Activated naive CD4-positive, alpha-beta T cell treated with anti-CD3 and anti-CD28 coated beads, Interleukin-2, amount 50 U/mL, for 24 hours (primary cell): ENCODE measurements around the gene CD37.

Source experiments
- H3K27ac Mint-ChIP-seq: one replicate; pipeline ENCODE4 v1.8.0; 2021; ENCODE audit warnings: mild to moderate bottlenecking, mixed read lengths
- H3K27me3 Mint-ChIP-seq: one replicate; pipeline ENCODE4 v1.8.0; 2021; ENCODE audit warnings: mixed read lengths
- H3K36me3 Mint-ChIP-seq: one replicate; pipeline ENCODE4 v1.8.0; 2021; ENCODE audit warnings: mixed read lengths
- H3K4me1 Mint-ChIP-seq: one replicate; pipeline ENCODE4 v1.8.0; 2021; ENCODE audit warnings: mixed read lengths
- H3K4me3 Mint-ChIP-seq: one replicate; pipeline ENCODE4 v1.8.0; 2021; ENCODE audit warnings: mild to moderate bottlenecking, mixed read lengths
- H3K9me3 Mint-ChIP-seq: one replicate; pipeline ENCODE4 v1.8.0; 2021; ENCODE audit warnings: mixed read lengths

The CD37 gene

GRCh38 chr19:49338023-49338677 lies 2.9 kb downstream of the CD37 start:
- peaks cover 3% of the 10 kb centered on the region for H3K36me3 Mint-ChIP-seq
- H3K27ac Mint-ChIP-seq: no peak overlapping the region
- H3K4me3 Mint-ChIP-seq: peak overlapping the region; percentile 57
- H3K9me3 Mint-ChIP-seq: no peaks in the 10 kb centered on the region
- H3K4me1 Mint-ChIP-seq: peaks cover 71% of the 10 kb centered on the region
- no peaks in the 10 kb centered on the region for H3K27me3 Mint-ChIP-seq

- peaks cover 64% of the 10 kb centered on the region for H3K4me1 Mint-ChIP-seq
- no peaks in the 10 kb centered on the region for H3K9me3 Mint-ChIP-seq
- H3K36me3 Mint-ChIP-seq: peaks cover 3% of the 10 kb centered on the region
- peak overlapping the region; percentile 23 for H3K27ac Mint-ChIP-seq
- peak overlapping the region; percentile 57 for H3K4me3 Mint-ChIP-seq
- no peaks in the 10 kb centered on the region for H3K27me3 Mint-ChIP-seq
Observed at GRCh38 chr19:49338691-49339300, 3.6 kb downstream of the CD37 start.

- Mint-ChIP-seq H3K27ac (no peak overlapping the region), H3K9me3 (no peaks in the 10 kb centered on the region), H3K4me3 (no peak overlapping the region)
Observed at GRCh38 chr19:49339301-49340068, 4.3 kb downstream of the CD37 start.

GRCh38 chr19:49340069-49340864 lies 5.1 kb downstream of the CD37 start:
- peaks cover 3% of the 10 kb centered on the region for H3K36me3 Mint-ChIP-seq
- no peaks in the 10 kb centered on the region for H3K9me3 Mint-ChIP-seq
- H3K4me1 Mint-ChIP-seq: peaks cover 57% of the 10 kb centered on the region
- H3K4me3 Mint-ChIP-seq: no peak overlapping the region
- no peaks in the 10 kb centered on the region for H3K27me3 Mint-ChIP-seq
- H3K27ac Mint-ChIP-seq: peak overlapping the region; percentile 82

More at GRCh38 chr19:49339301-49340068, 4.3 kb downstream of the CD37 start:
- peaks cover 3% of the 10 kb centered on the region for H3K36me3 Mint-ChIP-seq
- H3K27me3 Mint-ChIP-seq: no peaks in the 10 kb centered on the region
- H3K4me1 Mint-ChIP-seq: peaks cover 58% of the 10 kb centered on the region

GRCh38 chr19:49340865-49341718 lies 5.9 kb downstream of the CD37 start:
- H3K4me3 Mint-ChIP-seq: no peak overlapping the region
- no peaks in the 10 kb centered on the region for H3K9me3 Mint-ChIP-seq
- H3K4me1 Mint-ChIP-seq: peaks cover 49% of the 10 kb centered on the region
- H3K27ac Mint-ChIP-seq: no peak overlapping the region
- H3K36me3 Mint-ChIP-seq: peaks cover 3% of the 10 kb centered on the region
- no peaks in the 10 kb centered on the region for H3K27me3 Mint-ChIP-seq

GRCh38 chr19:49342291-49342721 lies 7.1 kb downstream of the CD37 start:
- Mint-ChIP-seq H3K27ac (no peak overlapping the region), H3K4me1 (peaks cover 37% of the 10 kb centered on the region), H3K9me3 (no peaks in the 10 kb centered on the region), H3K4me3 (no peak overlapping the region), H3K27me3 (no peaks in the 10 kb centered on the region), H3K36me3 (peaks cover 3% of the 10 kb centered on the region)

GRCh38 chr19:49343123-49343522 lies 7.9 kb downstream of the CD37 start:
- Mint-ChIP-seq H3K27ac (no peak overlapping the region), H3K9me3 (no peaks in the 10 kb centered on the region), H3K36me3 (peaks cover 2% of the 10 kb centered on the region), H3K27me3 (no peaks in the 10 kb centered on the region), H3K4me1 (peaks cover 29% of the 10 kb centered on the region), H3K4me3 (no peak overlapping the region)

- Mint-ChIP-seq H3K4me1 (peaks cover 19% of the 10 kb centered on the region), H3K27ac (no peak overlapping the region), H3K27me3 (no peaks in the 10 kb centered on the region), H3K4me3 (no peak overlapping the region), H3K9me3 (no peaks in the 10 kb centered on the region), H3K36me3 (no peaks in the 10 kb centered on the region)
Observed at GRCh38 chr19:49344505-49345423, 9.6 kb downstream of the CD37 start.

- no peak overlapping the region for H3K27ac Mint-ChIP-seq
- no peaks in the 10 kb centered on the region for H3K27me3 Mint-ChIP-seq
- peaks cover 12% of the 10 kb centered on the region for H3K4me1 Mint-ChIP-seq
- no peak overlapping the region for H3K4me3 Mint-ChIP-seq
- no peaks in the 10 kb centered on the region for H3K36me3 Mint-ChIP-seq
- no peaks in the 10 kb centered on the region for H3K9me3 Mint-ChIP-seq
Observed at GRCh38 chr19:49347191-49347590, 12.0 kb downstream of the CD37 start.

GRCh38 chr19:49347835-49348234 lies 12.6 kb downstream of the CD37 start:
- no peaks in the 10 kb centered on the region for H3K36me3 Mint-ChIP-seq
- H3K27ac Mint-ChIP-seq: no peak overlapping the region
- H3K4me1 Mint-ChIP-seq: peaks cover 9% of the 10 kb centered on the region

GRCh38 chr19:49348305-49349189 lies 13.3 kb downstream of the CD37 start:
- no peak overlapping the region for H3K27ac Mint-ChIP-seq
- no peaks in the 10 kb centered on the region for H3K36me3 Mint-ChIP-seq
- H3K4me1 Mint-ChIP-seq: peaks cover 6% of the 10 kb centered on the region

More at GRCh38 chr19:49347835-49348234, 12.6 kb downstream of the CD37 start:
- Mint-ChIP-seq H3K9me3 (no peaks in the 10 kb centered on the region), H3K4me3 (no peak overlapping the region), H3K27me3 (no peaks in the 10 kb centered on the region)

GRCh38 chr19:49349567-49349966 lies 14.4 kb downstream of the CD37 start:
- no peaks in the 10 kb centered on the region for H3K9me3 Mint-ChIP-seq
- H3K27ac Mint-ChIP-seq: no peak overlapping the region
- H3K4me1 Mint-ChIP-seq: peaks cover 5% of the 10 kb centered on the region
- peaks cover 2% of the 10 kb centered on the region for H3K27me3 Mint-ChIP-seq
- no peaks in the 10 kb centered on the region for H3K36me3 Mint-ChIP-seq
- no peak overlapping the region for H3K4me3 Mint-ChIP-seq

More at GRCh38 chr19:49348305-49349189, 13.3 kb downstream of the CD37 start:
- Mint-ChIP-seq H3K9me3 (no peaks in the 10 kb centered on the region), H3K27me3 (peaks cover 2% of the 10 kb centered on the region), H3K4me3 (no peak overlapping the region)

- Mint-ChIP-seq H3K4me3 (no peak overlapping the region), H3K27ac (no peak overlapping the region), H3K27me3 (peaks cover 4% of the 10 kb centered on the region), H3K9me3 (no peaks in the 10 kb centered on the region), H3K4me1 (peaks cover 19% of the 10 kb centered on the region), H3K36me3 (no peaks in the 10 kb centered on the region)
Observed at GRCh38 chr19:49355909-49356353, 20.7 kb downstream of the CD37 start.
